HEK293T (cell line): ENCODE measurements around the gene MBD3L3.

Source experiments
- CTCF ChIA-PET: fragments of 350-600 bp; formaldehyde crosslinking; extraction: SDS; loops from one replicate; lab custom pipeline; 2021; ENCODE audit warnings: antibody characterized with exemption, inconsistent platforms; lab: Yijun Ruan, JAX
- POLR2A ChIA-PET: fragments of 350-600 bp; formaldehyde crosslinking; extraction: SDS; loops from one replicate; lab custom pipeline; 2020; ENCODE audit warnings: antibody characterized with exemption, inconsistent platforms; lab: Yijun Ruan, JAX
- DNase-seq: peaks from one replicate; pipeline ENCODE4 v3.0.0; 2012; ENCODE audit warnings: mixed read lengths; ENCODE audit errors: extremely low spot score
- ARNT ChIP-seq: fragments of 450-650 bp; IDR thresholded peaks from 2 replicates; pipeline ENCODE4 v1.6.1; 2017; ENCODE audit warnings: mild to moderate bottlenecking
- BHLHE40 ChIP-seq: fragments of 450-650 bp; IDR thresholded peaks from 2 replicates; pipeline ENCODE4 v1.6.1; 2016; ENCODE audit warnings: mild to moderate bottlenecking, moderate library complexity, borderline replicate concordance
- CTBP1 ChIP-seq: fragments of 450-650 bp; IDR thresholded peaks from 2 replicates; pipeline ENCODE4 v1.6.1; 2016; ENCODE audit warnings: borderline replicate concordance
- ELF4 ChIP-seq: fragments of 450-650 bp; IDR thresholded peaks from 2 replicates; pipeline ENCODE4 v1.6.1; 2017; ENCODE audit warnings: antibody characterized with exemption
- FOXA1 ChIP-seq: fragments of 450-650 bp; IDR thresholded peaks from 2 replicates; pipeline ENCODE4 v1.6.1; 2016; ENCODE audit warnings: mild to moderate bottlenecking
- FOXK2 ChIP-seq: fragments of 450-650 bp; IDR thresholded peaks from 2 replicates; pipeline ENCODE4 v1.6.1; 2016; ENCODE audit warnings: mild to moderate bottlenecking
- FOXM1 ChIP-seq: fragments of 450-650 bp; IDR thresholded peaks from 2 replicates; pipeline ENCODE4 v1.6.1; 2017; ENCODE audit warnings: mild to moderate bottlenecking, borderline replicate concordance
- HDGF ChIP-seq: fragments of 450-650 bp; IDR thresholded peaks from 2 replicates; pipeline ENCODE4 v1.6.1; 2017; ENCODE audit warnings: antibody characterized with exemption, borderline replicate concordance
- L3MBTL2 ChIP-seq: fragments of 450-650 bp; conservative IDR thresholded peaks from 2 replicates; pipeline ENCODE4 v1.6.1; 2016; ENCODE audit warnings: mild to moderate bottlenecking
- LEF1 ChIP-seq: fragments of 450-650 bp; IDR thresholded peaks from 2 replicates; pipeline ENCODE4 v1.6.1; 2017; ENCODE audit warnings: mild to moderate bottlenecking, borderline replicate concordance
- NFRKB ChIP-seq: fragments of 450-650 bp; IDR thresholded peaks from 2 replicates; pipeline ENCODE4 v1.6.1; 2016; ENCODE audit warnings: mild to moderate bottlenecking, moderate library complexity
- SP1 ChIP-seq: fragments of 450-650 bp; IDR thresholded peaks from 2 replicates; pipeline ENCODE4 v1.6.1; 2017
- SUZ12 ChIP-seq: fragments of 450-650 bp; IDR thresholded peaks from 2 replicates; pipeline ENCODE4 v1.6.1; 2016; ENCODE audit warnings: mild to moderate bottlenecking
- TARDBP ChIP-seq: fragments of 450-650 bp; IDR thresholded peaks from 2 replicates; pipeline ENCODE4 v1.6.1; 2016
- ZNF384 ChIP-seq: fragments of 450-650 bp; IDR thresholded peaks from 2 replicates; pipeline ENCODE4 v1.6.1; 2016
- TF ChIP-seq, protein P1 (sequence below): fragments of 450-650 bp; IDR thresholded peaks from 2 replicates; pipeline ENCODE4 v1.6.1; 2016

The MBD3L3 gene

GRCh38 chr19:7018828-7019227, 39.6 kb downstream of the MBD3L3 start:
- DNase-seq, result no peak
- ChIA-PET POLR2A (no interaction called here), CTCF (no interaction called here)
- TF ChIP-seq CTBP1 (no peak), ELF4 (no peak), FOXA1 (no peak), HDGF (no peak), TARDBP (no peak), ZNF384 (no peak), L3MBTL2 (no peak), FOXM1 (no peak), SUZ12 (no peak), LEF1 (no peak), SP1 (no peak), ARNT (no peak)
- TF ChIP-seq, protein P1, sequence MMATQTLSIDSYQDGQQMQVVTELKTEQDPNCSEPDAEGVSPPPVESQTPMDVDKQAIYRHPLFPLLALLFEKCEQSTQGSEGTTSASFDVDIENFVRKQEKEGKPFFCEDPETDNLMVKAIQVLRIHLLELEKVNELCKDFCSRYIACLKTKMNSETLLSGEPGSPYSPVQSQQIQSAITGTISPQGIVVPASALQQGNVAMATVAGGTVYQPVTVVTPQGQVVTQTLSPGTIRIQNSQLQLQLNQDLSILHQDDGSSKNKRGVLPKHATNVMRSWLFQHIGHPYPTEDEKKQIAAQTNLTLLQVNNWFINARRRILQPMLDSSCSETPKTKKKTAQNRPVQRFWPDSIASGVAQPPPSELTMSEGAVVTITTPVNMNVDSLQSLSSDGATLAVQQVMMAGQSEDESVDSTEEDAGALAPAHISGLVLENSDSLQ, result no peak

DNA sequence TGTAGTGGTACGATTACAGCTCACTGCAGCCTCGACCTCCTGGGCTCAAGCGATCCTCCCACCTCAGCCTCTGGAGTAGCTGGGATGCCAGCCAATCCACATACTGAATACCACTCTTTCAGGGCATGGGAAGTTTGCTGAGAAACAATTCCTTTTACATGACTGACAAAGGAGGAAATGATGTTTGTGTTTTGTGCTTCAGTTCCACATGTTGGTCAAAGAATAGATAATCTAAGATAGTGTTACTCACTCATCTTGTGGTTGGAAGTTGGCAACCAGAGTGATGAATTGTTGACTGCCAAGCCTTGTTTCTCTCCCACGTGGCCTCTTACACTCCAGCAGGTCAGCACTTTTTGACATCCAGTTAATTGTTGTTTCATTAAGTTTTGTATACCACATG, 44.8 kb downstream of the MBD3L3 start:
- DNase-seq, result no peak
- CTCF ChIA-PET, result no interaction called here
- POLR2A ChIA-PET, result no interaction called here

DNA sequence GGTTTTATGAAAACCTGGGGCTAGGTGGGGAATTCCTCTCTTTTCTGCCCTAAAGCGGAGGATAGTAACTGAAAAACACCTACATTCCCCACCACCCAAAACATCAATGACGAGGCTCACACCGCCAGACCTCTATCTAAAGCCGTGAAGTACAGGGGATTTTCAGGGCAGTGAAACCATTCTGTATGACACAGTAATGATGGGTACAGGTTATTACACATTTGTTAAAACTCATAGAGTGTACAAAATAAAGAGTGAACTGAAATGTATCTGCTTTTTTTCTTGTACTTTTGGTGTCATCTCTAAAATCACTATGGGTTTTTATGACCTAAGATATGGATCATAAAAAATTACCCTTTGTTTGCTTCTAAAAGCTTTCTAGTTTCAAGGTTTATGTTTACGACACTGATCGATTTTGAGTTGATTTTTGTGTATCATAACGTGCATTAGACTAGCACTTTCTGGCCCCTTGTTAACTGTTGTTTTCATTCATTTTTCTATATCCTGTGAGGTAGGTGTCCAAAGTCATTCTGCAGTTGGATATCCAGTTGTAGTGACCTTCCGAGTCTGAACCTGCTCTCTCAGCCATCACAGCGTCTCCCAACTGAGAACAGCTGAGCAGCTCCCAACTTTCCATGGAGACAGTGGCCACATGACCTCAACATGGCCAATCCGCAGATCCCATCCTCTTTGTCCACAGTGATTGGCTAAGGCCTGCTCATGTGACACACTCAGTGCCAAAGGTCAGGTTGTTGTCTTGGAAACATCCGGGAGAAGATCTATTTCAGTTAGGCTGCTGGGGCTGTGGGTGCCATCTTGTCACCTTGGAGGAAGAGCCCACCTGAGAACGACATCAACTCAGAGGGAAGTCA, 47.5 kb downstream of the MBD3L3 start:
- no peak for DNase-seq
- POLR2A ChIA-PET, result no interaction called here
- TF ChIP-seq ARNT (no peak), FOXA1 (no peak), FOXK2 (no peak), TARDBP (no peak), NFRKB (no peak), ZNF384 (no peak), FOXM1 (no peak), BHLHE40 (no peak), ELF4 (no peak), LEF1 (no peak), CTBP1 (no peak), L3MBTL2 (no peak), SUZ12 (no peak), HDGF (no peak), SP1 (no peak)
- TF ChIP-seq, protein P1, result no peak
- CTCF ChIA-PET, result no interaction called here

More for the DNA sequence above, 44.8 kb downstream of the MBD3L3 start:
- TF ChIP-seq CTBP1 (no peak), TARDBP (no peak)

DNA sequence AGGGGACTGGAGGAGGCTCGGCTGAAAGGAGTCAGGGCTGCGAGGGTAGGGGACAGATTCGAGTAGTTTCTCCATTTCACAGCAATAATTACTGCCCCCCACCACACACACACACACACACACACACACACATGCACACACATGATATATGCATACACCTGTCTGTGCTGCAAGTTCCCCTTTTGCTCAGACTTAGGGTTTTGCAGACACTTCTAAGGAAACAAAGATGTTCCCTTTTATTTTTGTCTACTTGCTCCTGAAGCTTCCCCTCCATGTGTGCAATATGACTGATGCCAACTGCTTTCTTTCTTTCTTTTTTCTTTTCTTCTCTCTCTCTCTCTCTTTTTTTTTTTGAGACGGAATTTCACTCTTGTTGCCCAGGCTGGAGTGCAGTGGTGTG, 50.6 kb downstream of the MBD3L3 start:
- TF ChIP-seq FOXA1 (no peak), ARNT (no peak), TARDBP (no peak), HDGF (no peak), SUZ12 (no peak), CTBP1 (no peak), FOXM1 (no peak), L3MBTL2 (no peak), SP1 (no peak), BHLHE40 (no peak), ELF4 (no peak), FOXK2 (no peak), ZNF384 (no peak), LEF1 (no peak)
- TF ChIP-seq, protein P1, result no peak
- no peak for DNase-seq
- ChIA-PET CTCF (no interaction called here), POLR2A (no interaction called here)
